ENCODE results near the gene TMEM97.

DNA sequence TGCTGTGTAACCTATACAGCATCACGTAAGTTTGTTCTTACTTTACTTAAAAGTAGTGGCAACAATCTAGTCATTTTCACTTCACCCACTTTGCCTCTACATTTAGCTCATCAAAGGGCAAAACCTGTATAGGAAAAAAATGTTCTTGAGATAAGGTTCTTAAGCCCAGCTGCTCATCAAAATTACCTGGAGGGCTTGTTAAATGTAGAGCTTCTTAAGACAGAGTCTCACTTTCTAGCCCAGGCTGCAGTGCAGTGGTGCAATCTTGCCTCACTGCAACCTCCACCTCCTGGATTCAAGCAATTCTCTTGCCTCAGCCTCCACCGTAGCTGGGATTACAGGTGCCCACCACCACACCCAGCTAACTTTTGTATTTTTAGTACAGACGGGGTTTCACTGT is 38.2 kb upstream of the TMEM97 start:
- TF ChIP-seq TAF1 (IDR thresholded peaks at IDR 0.05; ENCODE audit: low read depth, low read length) (no peak), POLR2A (IDR thresholded peaks at IDR 0.05; ENCODE audit: low read depth, low read length) (no peak)

Measured in GM12891 (cell line).